Nephron progenitor cell (in vitro differentiated cells): ENCODE data around the gene MYO6.

Experiments
- DNase-seq: peaks from one replicate; pipeline ENCODE4 v3.0.0; 2021
- H3K27ac Mint-ChIP-seq: 2 replicates; pipeline ENCODE4 v1.8.0; 2021; ENCODE audit warnings: mild to moderate bottlenecking, moderate library complexity, mixed read lengths
- H3K27me3 Mint-ChIP-seq: 2 replicates; pipeline ENCODE4 v1.8.0; 2021; ENCODE audit warnings: mild to moderate bottlenecking, low read depth, mixed read lengths; ENCODE audit not compliant: poor library complexity
- H3K36me3 Mint-ChIP-seq: 2 replicates; pipeline ENCODE4 v1.8.0; 2021; ENCODE audit warnings: low read depth, mixed read lengths
- H3K4me1 Mint-ChIP-seq: 2 replicates; pipeline ENCODE4 v1.8.0; 2021; ENCODE audit warnings: mixed read lengths
- H3K4me3 Mint-ChIP-seq: 2 replicates; pipeline ENCODE4 v1.8.0; 2021; ENCODE audit warnings: mild to moderate bottlenecking, moderate library complexity, mixed read lengths
- H3K9me3 Mint-ChIP-seq: 2 replicates; pipeline ENCODE4 v1.8.0; 2021; ENCODE audit warnings: mild to moderate bottlenecking, moderate library complexity, mixed read lengths
- CTCF ChIP-seq: fragments of 200-600 bp; sonication (generic); IDR thresholded peaks from 2 replicates; pipeline ENCODE4 v1.5.0; 2021; ENCODE audit warnings: antibody characterized with exemption

Gene MYO6

GRCh38 chr6:75748003-75748742 is 866 bp upstream of the MYO6 start:
- no peaks in the 10 kb centered on the region for H3K36me3 Mint-ChIP-seq
- no peak for DNase-seq
- H3K9me3 Mint-ChIP-seq, result no peaks in the 10 kb centered on the region
- peaks cover 25% of the 10 kb centered on the region for H3K4me1 Mint-ChIP-seq
- H3K27me3 Mint-ChIP-seq, result peaks cover 38% of the 10 kb centered on the region
- no peak overlapping the region for H3K27ac Mint-ChIP-seq
- TF ChIP-seq CTCF, result no peak
- peak overlapping the region; percentile 95 for H3K4me3 Mint-ChIP-seq

- H3K9me3 Mint-ChIP-seq, result no peaks in the 10 kb centered on the region
- H3K4me3 Mint-ChIP-seq, result no peak overlapping the region
- TF ChIP-seq CTCF, result no peak
- H3K36me3 Mint-ChIP-seq, result no peaks in the 10 kb centered on the region
- no peak for DNase-seq
- peaks cover 22% of the 10 kb centered on the region for H3K27me3 Mint-ChIP-seq
- no peak overlapping the region for H3K27ac Mint-ChIP-seq
- peaks cover 25% of the 10 kb centered on the region for H3K4me1 Mint-ChIP-seq
Measured at GRCh38 chr6:75751443-75751842, 2.4 kb downstream of the MYO6 start.

GRCh38 chr6:75752365-75752764 is 3.3 kb downstream of the MYO6 start:
- Mint-ChIP-seq H3K27ac (no peak overlapping the region), H3K36me3 (no peaks in the 10 kb centered on the region), H3K27me3 (peaks cover 21% of the 10 kb centered on the region), H3K4me3 (no peak overlapping the region), H3K4me1 (peaks cover 23% of the 10 kb centered on the region), H3K9me3 (no peaks in the 10 kb centered on the region)
- TF ChIP-seq CTCF, result no peak
- no peak for DNase-seq

DNA sequence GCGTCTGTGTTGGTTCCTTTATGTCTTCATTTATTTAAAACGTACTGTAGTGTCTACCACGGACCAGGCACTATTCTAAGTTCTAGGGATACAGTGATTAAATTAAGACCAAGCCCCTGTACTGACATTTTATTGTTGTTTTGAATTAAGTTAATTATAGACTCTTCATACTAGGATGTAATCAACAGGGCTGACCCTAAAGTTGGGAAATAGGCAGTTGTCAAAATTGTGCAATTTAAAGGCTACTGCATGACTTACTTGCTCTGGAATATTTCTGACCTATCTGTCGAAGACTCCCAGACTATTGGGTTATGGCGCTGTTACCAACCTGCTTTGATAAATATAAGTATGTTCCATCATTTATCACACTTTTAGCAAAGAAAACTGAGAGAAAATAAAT is 6.7 kb downstream of the MYO6 start:
- H3K36me3 Mint-ChIP-seq, result peaks cover 9% of the 10 kb centered on the region
- peaks cover 5% of the 10 kb centered on the region for H3K27me3 Mint-ChIP-seq
- H3K27ac Mint-ChIP-seq, result peak overlapping the region; percentile 29
- peaks cover 8% of the 10 kb centered on the region for H3K9me3 Mint-ChIP-seq
- no peak overlapping the region for H3K4me3 Mint-ChIP-seq
- no peak for TF ChIP-seq CTCF
- no peak for DNase-seq
- peaks cover 22% of the 10 kb centered on the region for H3K4me1 Mint-ChIP-seq

- Mint-ChIP-seq H3K4me3 (no peak overlapping the region), H3K36me3 (peaks cover 9% of the 10 kb centered on the region), H3K4me1 (peaks cover 15% of the 10 kb centered on the region), H3K9me3 (peaks cover 8% of the 10 kb centered on the region), H3K27me3 (peaks cover 5% of the 10 kb centered on the region), H3K27ac (peak overlapping the region; percentile 78)
- no peak for DNase-seq
- TF ChIP-seq CTCF, result no peak
Measured at GRCh38 chr6:75757295-75757694, 8.3 kb downstream of the MYO6 start.

GRCh38 chr6:75758061-75758460 is 9.0 kb downstream of the MYO6 start:
- Mint-ChIP-seq H3K27me3 (peaks cover 5% of the 10 kb centered on the region), H3K9me3 (peaks cover 8% of the 10 kb centered on the region), H3K4me1 (peaks cover 15% of the 10 kb centered on the region), H3K4me3 (no peak overlapping the region), H3K36me3 (peaks cover 9% of the 10 kb centered on the region), H3K27ac (no peak overlapping the region)
- no peak for DNase-seq
- TF ChIP-seq CTCF, result no peak
